GM12878 (cell line): ENCODE data around the gene PNPLA8. TPM values are rescaled to one million over a fixed set of nuclear protein-coding genes. Genes with fewer than 3 reads are reported as not detected.
A peak's percentile ranks its signal among the peaks of the same experiment; 100 is the strongest.

ENCODE experiments used
- NFIC ChIP-seq: IDR thresholded peaks from 2 replicates; pipeline ENCODE4 v1.6.1; 2012; ENCODE audit warnings: low read depth, mild to moderate bottlenecking, inconsistent platforms, low read length, moderate library complexity
- TBL1XR1 ChIP-seq: IDR thresholded peaks from 2 replicates; pipeline ENCODE4 v1.6.1; 2012; ENCODE audit warnings: low read depth, low read length, improper control_type of control experiment
- polyA plus RNA-seq, 11 experiments: library from polyadenylated mRNA; depleted of rRNA in 4 of 11; unstranded in 6 of 11; stranded (reverse) in 5 of 11; fragments of >200 nt; fragmentation: Nextera tagmentation in 4 of 11; fragmentation: Illumina TruSeq in 1 of 11; extraction: Ambion mirVana in 4 of 11; extraction: Trizol in 1 of 11; gene quantifications; 1 replicate in 1 of 11; 2 replicates in 10 of 11; pipeline versions ENCODE4 v1.2.1 to v1.2.3, GENCODE V29; 2011 to 2016; ENCODE audit warnings: inconsistent platforms in 2 of 11, missing spikeins in 2 of 11, low read depth in 1 of 11
- total RNA-seq, 4 experiments: library from RNA; depleted of rRNA in 3 of 4; stranded (reverse); fragments of >200 nt in 3 of 4; fragmentation: Illumina TruSeq in 1 of 4; extraction: Trizol in 1 of 4; gene quantifications; 2 replicates each; pipeline versions ENCODE4 v1.2.1 to v1.2.3, GENCODE V29; 2013 to 2021
- TF ChIP-seq, protein P1 (sequence below): fragments of 450-650 bp; formaldehyde crosslinking; IDR thresholded peaks from 2 replicates; pipeline ENCODE4 v1.4.0; 2020; ENCODE audit warnings: mild to moderate bottlenecking, moderate library complexity
- TF ChIP-seq, protein P2 (sequence below): IDR thresholded peaks from 2 replicates; pipeline ENCODE4 v1.6.1; 2011; ENCODE audit warnings: low read depth, low read length, improper control_type of control experiment, borderline replicate concordance
- TF ChIP-seq, protein P3 (sequence below): fragments of 450-650 bp; IDR thresholded peaks from 2 replicates; pipeline ENCODE4 v1.6.1; 2016; ENCODE audit warnings: mild to moderate bottlenecking
- TF ChIP-seq, protein P4 (sequence below): fragments of 450-650 bp; formaldehyde crosslinking; IDR thresholded peaks from 2 replicates; pipeline ENCODE4 v1.5.0; 2022; ENCODE audit warnings: mild to moderate bottlenecking, missing genetic modification characterization
- TF ChIP-seq, protein P5 (sequence below): IDR thresholded peaks from 2 replicates; pipeline ENCODE4 v1.6.1; 2011; ENCODE audit warnings: mild to moderate bottlenecking, low read depth, low read length, moderate library complexity; ENCODE audit not compliant: insufficient replicate concordance
- TF ChIP-seq, protein P6 (sequence below): fragments of 450-650 bp; IDR thresholded peaks from 2 replicates; pipeline ENCODE4 v1.6.1; 2017; ENCODE audit warnings: low read depth, mild to moderate bottlenecking, moderate library complexity
- TF ChIP-seq, protein P7 (sequence below): fragments of 450-650 bp; IDR thresholded peaks from 2 replicates; pipeline ENCODE4 v1.6.1; 2016; ENCODE audit warnings: mild to moderate bottlenecking, moderate library complexity, borderline replicate concordance

The PNPLA8 gene
- total and polyA plus RNA-seq, 10 of the 15 experiments (the other 5 are each of a cell fraction or from before 2014, with no cell fraction given) = 8.0 to 16.3 (median 12.2) TPM

DNA sequence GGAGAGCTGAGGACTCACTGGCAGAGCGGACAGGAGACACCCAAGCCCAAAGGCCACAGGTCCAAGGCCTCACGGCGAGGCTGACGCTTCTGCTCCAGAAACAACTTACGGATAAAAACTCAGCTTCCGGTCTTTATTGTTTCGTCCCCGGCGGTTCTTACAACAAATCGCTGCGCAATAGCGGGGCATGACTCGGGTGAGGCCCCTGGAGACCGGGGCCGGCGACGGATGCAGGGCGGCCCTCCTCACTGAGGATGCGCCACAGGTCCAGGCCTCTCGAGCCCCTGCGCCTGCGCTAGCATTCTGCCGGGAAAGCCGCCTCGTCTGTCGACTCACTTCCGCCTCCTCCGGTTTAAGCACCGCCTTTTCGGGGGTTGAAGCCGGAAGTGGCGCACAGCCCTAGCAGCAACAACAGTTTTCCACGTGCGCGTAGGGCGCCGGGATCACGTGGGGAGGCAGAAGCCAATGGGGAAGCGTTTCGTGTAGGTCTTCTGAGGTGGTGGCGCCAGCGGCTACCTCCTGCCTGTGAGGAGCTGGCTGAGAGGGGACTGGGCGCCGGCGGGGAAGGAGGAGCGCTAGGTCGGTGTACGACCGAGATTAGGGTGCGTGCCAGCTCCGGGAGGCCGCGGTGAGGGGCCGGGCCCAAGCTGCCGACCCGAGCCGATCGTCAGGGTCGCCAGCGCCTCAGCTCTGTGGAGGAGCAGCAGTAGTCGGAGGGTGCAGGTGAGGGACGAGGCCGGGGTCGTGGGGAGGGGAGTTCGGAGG lies 43.6 kb upstream of the PNPLA8 start, which contains the start of the genes DNAJB9 and THAP5 (continued):
- TF ChIP-seq, protein P1, sequence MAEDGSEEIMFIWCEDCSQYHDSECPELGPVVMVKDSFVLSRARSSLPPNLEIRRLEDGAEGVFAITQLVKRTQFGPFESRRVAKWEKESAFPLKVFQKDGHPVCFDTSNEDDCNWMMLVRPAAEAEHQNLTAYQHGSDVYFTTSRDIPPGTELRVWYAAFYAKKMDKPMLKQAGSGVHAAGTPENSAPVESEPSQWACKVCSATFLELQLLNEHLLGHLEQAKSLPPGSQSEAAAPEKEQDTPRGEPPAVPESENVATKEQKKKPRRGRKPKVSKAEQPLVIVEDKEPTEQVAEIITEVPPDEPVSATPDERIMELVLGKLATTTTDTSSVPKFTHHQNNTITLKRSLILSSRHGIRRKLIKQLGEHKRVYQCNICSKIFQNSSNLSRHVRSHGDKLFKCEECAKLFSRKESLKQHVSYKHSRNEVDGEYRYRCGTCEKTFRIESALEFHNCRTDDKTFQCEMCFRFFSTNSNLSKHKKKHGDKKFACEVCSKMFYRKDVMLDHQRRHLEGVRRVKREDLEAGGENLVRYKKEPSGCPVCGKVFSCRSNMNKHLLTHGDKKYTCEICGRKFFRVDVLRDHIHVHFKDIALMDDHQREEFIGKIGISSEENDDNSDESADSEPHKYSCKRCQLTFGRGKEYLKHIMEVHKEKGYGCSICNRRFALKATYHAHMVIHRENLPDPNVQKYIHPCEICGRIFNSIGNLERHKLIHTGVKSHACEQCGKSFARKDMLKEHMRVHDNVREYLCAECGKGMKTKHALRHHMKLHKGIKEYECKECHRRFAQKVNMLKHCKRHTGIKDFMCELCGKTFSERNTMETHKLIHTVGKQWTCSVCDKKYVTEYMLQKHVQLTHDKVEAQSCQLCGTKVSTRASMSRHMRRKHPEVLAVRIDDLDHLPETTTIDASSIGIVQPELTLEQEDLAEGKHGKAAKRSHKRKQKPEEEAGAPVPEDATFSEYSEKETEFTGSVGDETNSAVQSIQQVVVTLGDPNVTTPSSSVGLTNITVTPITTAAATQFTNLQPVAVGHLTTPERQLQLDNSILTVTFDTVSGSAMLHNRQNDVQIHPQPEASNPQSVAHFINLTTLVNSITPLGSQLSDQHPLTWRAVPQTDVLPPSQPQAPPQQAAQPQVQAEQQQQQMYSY = no peak
- TF ChIP-seq, protein P2, sequence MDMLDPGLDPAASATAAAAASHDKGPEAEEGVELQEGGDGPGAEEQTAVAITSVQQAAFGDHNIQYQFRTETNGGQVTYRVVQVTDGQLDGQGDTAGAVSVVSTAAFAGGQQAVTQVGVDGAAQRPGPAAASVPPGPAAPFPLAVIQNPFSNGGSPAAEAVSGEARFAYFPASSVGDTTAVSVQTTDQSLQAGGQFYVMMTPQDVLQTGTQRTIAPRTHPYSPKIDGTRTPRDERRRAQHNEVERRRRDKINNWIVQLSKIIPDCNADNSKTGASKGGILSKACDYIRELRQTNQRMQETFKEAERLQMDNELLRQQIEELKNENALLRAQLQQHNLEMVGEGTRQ = peak; percentile 96
- TF ChIP-seq TBL1XR1 (no peak), NFIC (0 out of 2 replicates have a peak, but pooled peaks have one; percentile 6)
- TF ChIP-seq, protein P3, sequence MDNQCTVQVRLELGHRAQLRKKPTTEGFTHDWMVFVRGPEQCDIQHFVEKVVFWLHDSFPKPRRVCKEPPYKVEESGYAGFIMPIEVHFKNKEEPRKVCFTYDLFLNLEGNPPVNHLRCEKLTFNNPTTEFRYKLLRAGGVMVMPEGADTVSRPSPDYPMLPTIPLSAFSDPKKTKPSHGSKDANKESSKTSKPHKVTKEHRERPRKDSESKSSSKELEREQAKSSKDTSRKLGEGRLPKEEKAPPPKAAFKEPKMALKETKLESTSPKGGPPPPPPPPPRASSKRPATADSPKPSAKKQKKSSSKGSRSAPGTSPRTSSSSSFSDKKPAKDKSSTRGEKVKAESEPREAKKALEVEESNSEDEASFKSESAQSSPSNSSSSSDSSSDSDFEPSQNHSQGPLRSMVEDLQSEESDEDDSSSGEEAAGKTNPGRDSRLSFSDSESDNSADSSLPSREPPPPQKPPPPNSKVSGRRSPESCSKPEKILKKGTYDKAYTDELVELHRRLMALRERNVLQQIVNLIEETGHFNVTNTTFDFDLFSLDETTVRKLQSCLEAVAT = no peak; the same call in 1 of the 2 replicates
- TF ChIP-seq, protein P4, sequence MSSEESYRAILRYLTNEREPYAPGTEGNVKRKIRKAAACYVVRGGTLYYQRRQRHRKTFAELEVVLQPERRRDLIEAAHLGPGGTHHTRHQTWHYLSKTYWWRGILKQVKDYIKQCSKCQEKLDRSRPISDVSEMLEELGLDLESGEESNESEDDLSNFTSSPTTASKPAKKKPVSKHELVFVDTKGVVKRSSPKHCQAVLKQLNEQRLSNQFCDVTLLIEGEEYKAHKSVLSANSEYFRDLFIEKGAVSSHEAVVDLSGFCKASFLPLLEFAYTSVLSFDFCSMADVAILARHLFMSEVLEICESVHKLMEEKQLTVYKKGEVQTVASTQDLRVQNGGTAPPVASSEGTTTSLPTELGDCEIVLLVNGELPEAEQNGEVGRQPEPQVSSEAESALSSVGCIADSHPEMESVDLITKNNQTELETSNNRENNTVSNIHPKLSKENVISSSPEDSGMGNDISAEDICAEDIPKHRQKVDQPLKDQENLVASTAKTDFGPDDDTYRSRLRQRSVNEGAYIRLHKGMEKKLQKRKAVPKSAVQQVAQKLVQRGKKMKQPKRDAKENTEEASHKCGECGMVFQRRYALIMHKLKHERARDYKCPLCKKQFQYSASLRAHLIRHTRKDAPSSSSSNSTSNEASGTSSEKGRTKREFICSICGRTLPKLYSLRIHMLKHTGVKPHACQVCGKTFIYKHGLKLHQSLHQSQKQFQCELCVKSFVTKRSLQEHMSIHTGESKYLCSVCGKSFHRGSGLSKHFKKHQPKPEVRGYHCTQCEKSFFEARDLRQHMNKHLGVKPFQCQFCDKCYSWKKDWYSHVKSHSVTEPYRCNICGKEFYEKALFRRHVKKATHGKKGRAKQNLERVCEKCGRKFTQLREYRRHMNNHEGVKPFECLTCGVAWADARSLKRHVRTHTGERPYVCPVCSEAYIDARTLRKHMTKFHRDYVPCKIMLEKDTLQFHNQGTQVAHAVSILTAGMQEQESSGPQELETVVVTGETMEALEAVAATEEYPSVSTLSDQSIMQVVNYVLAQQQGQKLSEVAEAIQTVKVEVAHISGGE (CRISPR knock-in tag) = no peak
- TF ChIP-seq, protein P5, sequence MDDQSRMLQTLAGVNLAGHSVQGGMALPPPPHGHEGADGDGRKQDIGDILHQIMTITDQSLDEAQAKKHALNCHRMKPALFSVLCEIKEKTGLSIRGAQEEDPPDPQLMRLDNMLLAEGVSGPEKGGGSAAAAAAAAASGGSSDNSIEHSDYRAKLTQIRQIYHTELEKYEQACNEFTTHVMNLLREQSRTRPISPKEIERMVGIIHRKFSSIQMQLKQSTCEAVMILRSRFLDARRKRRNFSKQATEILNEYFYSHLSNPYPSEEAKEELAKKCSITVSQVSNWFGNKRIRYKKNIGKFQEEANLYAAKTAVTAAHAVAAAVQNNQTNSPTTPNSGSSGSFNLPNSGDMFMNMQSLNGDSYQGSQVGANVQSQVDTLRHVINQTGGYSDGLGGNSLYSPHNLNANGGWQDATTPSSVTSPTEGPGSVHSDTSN = no peak
- TF ChIP-seq, protein P6, sequence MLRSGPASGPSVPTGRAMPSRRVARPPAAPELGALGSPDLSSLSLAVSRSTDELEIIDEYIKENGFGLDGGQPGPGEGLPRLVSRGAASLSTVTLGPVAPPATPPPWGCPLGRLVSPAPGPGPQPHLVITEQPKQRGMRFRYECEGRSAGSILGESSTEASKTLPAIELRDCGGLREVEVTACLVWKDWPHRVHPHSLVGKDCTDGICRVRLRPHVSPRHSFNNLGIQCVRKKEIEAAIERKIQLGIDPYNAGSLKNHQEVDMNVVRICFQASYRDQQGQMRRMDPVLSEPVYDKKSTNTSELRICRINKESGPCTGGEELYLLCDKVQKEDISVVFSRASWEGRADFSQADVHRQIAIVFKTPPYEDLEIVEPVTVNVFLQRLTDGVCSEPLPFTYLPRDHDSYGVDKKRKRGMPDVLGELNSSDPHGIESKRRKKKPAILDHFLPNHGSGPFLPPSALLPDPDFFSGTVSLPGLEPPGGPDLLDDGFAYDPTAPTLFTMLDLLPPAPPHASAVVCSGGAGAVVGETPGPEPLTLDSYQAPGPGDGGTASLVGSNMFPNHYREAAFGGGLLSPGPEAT = peak; percentile 52; the same call in 1 of the 2 replicates
- TF ChIP-seq, protein P7, sequence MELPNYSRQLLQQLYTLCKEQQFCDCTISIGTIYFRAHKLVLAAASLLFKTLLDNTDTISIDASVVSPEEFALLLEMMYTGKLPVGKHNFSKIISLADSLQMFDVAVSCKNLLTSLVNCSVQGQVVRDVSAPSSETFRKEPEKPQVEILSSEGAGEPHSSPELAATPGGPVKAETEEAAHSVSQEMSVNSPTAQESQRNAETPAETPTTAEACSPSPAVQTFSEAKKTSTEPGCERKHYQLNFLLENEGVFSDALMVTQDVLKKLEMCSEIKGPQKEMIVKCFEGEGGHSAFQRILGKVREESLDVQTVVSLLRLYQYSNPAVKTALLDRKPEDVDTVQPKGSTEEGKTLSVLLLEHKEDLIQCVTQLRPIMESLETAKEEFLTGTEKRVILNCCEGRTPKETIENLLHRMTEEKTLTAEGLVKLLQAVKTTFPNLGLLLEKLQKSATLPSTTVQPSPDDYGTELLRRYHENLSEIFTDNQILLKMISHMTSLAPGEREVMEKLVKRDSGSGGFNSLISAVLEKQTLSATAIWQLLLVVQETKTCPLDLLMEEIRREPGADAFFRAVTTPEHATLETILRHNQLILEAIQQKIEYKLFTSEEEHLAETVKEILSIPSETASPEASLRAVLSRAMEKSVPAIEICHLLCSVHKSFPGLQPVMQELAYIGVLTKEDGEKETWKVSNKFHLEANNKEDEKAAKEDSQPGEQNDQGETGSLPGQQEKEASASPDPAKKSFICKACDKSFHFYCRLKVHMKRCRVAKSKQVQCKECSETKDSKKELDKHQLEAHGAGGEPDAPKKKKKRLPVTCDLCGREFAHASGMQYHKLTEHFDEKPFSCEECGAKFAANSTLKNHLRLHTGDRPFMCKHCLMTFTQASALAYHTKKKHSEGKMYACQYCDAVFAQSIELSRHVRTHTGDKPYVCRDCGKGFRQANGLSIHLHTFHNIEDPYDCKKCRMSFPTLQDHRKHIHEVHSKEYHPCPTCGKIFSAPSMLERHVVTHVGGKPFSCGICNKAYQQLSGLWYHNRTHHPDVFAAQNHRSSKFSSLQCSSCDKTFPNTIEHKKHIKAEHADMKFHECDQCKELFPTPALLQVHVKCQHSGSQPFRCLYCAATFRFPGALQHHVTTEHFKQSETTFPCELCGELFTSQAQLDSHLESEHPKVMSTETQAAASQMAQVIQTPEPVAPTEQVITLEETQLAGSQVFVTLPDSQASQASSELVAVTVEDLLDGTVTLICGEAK = peak; percentile 92
